Measurements from ENCODE around the gene SCGN.

The SCGN gene

DNA sequence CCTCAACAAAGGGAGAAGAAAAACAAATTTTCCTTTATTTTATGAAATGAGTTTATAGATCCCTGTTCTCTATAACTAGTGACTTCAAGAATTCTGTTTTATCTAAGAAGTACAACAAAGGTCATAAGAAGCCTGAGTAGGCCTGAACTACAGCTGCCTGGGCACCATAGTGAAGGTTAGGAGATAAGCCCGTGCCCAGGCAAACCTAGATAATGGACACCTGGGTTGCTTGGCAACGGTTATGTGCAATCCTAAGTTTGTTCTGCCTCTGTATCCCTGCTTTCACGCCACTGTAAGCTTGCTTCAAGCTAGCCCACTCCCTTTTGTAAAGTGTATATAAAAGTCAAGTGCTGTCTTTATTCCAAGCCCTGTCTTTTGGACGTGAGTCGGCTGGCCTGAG is 23.2 kb downstream of the SCGN start:
- no peak overlapping the region for H3K4me3 ChIP-seq (replicated peaks; ENCODE audit: low read depth, low read length)
- DNase-seq (ENCODE audit: low read depth) = no peak
- TF ChIP-seq CTCF (IDR thresholded peaks at IDR 0.05; ENCODE audit: low read length, missing control alignments) = no peak

DNA sequence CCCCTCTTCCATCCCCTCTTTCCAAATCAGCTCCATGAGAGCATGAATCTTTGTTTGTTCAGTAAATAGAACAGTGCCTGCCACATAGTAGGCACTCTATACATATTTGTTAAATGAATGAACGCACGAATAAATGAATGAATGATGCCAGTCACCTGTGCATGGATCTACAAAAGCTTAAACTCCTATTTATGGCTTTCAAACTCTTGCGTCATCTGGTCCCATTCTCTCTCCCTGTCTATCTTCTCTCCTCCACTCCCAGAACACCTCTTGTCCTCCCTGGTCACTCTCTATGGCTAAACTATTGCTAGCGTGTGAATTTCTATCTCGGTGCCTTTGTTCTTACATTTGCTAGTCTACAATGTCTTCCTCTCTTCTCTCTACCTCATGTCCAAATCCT is 24.8 kb downstream of the SCGN start:
- H3K4me3 ChIP-seq (replicated peaks; ENCODE audit: low read depth, low read length) = no peak overlapping the region
- TF ChIP-seq CTCF (IDR thresholded peaks at IDR 0.05; ENCODE audit: low read length, missing control alignments) = no peak
- DNase-seq (ENCODE audit: low read depth) = no peak

DNA sequence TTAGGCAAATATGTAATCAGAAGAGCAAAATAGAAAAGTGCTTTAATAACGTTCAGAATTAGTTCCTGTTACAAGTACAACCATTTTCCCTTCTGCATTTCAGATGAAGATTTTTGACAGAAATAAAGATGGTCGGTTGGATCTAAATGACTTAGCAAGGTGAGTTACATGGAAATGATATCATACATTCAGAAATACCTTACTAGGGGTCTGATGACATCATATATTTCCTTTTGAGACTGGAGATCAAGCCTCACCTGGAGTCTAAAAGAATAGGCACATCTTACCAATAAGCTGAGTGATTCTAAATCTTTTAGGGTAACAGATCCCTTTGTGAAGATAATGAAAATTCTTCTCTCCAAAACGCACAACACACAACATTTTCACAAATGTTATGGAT is 29.8 kb downstream of the SCGN start:
- TF ChIP-seq CTCF (IDR thresholded peaks at IDR 0.05; ENCODE audit: low read length, missing control alignments) = no peak
- no peak for DNase-seq (ENCODE audit: low read depth)
- H3K4me3 ChIP-seq (replicated peaks; ENCODE audit: low read depth, low read length) = no peak overlapping the region

DNA sequence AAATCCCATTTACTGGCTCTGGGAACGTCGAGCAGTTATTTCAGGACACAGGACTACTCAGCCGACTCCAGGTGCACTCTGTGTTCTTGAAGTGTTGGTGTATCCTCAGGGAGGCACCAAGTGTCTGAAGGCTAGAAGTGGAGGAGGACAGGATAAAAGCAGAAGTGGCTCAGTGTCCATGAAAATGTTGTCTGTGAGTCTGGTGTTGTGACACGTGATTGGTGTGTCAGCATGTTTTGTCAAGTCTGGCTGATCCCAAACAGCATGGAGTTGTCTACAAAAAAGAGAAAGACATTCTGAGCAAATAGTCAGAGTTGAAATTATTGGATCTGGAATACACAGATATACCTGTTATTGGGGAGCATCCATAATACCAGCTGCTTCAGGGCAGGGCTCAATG is 30.3 kb downstream of the SCGN start:
- H3K4me3 ChIP-seq (replicated peaks; ENCODE audit: low read depth, low read length) = no peak overlapping the region
- no peak for TF ChIP-seq CTCF (IDR thresholded peaks at IDR 0.05; ENCODE audit: low read length, missing control alignments)
- DNase-seq (ENCODE audit: low read depth) = no peak

- H3K4me3 ChIP-seq (replicated peaks; ENCODE audit: low read depth, low read length) = no peak overlapping the region
- no peak for TF ChIP-seq CTCF (IDR thresholded peaks at IDR 0.05; ENCODE audit: low read length, missing control alignments)
- DNase-seq (ENCODE audit: low read depth) = no peak
Measured at GRCh38 chr6:25684565-25684964, 32.5 kb downstream of the SCGN start.

DNA sequence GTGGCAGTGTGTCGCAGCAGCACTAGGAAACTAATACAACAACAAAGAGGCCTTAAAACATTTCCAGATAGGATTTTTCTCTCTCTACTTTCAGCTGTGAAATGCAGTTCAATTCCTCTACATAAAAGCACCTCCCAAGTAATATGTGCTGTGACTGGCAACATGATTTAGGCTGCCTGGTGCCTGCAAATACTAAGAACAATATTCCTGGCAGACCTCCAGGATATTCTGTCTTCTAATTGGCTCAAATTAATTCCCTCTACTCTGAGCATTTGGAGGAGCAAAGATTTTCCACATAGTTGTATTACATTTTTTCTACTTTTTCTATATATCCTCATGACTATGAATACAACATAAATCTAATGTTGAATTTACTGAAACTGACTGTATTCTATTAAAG is 33.2 kb downstream of the SCGN start:
- no peak overlapping the region for H3K4me3 ChIP-seq (replicated peaks; ENCODE audit: low read depth, low read length)
- TF ChIP-seq CTCF (IDR thresholded peaks at IDR 0.05; ENCODE audit: low read length, missing control alignments) = no peak
- DNase-seq (ENCODE audit: low read depth) = no peak

- no peak for TF ChIP-seq CTCF (IDR thresholded peaks at IDR 0.05; ENCODE audit: low read length, missing control alignments)
- no peak overlapping the region for H3K4me3 ChIP-seq (replicated peaks; ENCODE audit: low read depth, low read length)
- no peak for DNase-seq (ENCODE audit: low read depth)
Measured at GRCh38 chr6:25685896-25686295, 33.9 kb downstream of the SCGN start.
